DMS 273 treated with DMSO at 0.1 percent for 48 hours (cell line): ENCODE measurements around the gene ANKRD55.
"Not testable (repeated sequence)": the region's sequence is repeated elsewhere in the genome, so short reads cannot be mapped to it uniquely, and the experiment has no call there.

Source experiments
- DNase-seq: peaks from one replicate; lab custom pipeline; 2025; lab: John Stamatoyannopoulos, UW

The ANKRD55 gene

DNA sequence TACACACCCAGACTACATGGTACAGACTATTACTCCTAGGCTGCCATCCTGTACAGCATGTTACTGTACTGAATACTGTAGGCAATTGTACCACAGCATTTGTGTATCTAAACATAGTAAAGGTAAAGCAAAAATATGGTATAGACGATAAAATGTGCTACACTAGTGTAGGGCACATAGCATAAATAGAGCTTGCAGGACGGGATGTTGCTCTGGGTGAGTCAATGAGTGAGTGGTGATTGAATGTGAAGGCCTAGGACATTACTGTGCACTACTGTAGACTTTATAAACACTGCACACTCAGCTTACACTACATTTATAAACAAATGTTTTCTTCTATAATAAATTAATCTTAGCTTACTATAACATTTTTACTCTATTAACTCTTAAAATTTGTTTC lies 25.6 kb downstream of the ANKRD55 start:
- no peak for DNase-seq

DNA sequence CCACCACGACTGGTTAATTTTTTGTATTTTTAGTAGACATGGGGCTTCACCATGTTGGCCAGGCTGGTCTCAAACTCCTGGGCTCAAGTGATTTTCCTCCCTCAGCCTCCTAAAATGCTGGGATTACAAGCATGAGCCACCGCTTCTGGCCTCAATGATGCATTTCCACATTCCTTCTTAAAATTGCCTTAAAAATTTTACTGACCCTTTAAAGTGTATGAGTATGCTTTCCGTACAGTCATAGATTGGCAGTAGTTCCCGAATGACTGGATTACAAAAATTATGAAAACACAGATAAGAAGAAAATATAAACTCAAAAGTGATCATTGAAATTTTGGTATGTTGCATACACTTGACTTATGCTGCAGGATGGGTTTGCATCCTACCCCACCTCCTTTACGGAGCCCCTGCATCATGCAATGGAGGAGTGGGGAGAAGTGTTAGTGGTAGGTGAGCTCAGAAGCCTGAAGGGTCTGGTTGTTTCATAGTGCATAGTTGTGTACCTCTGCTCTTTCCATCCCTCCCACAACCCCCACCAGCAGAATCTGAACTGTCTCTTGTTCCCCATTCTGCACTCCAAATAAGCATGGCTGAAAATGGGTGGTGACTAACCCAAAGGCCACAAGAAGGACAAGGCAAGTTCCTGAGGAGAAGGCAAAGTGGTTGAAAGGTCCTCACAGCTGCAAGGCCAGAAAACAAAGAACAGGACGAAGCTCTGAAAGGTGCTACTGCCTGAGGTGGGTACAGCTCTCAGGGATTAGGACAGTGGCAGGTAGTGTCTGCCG lies 26.8 kb downstream of the ANKRD55 start:
- no peak for DNase-seq

DNA sequence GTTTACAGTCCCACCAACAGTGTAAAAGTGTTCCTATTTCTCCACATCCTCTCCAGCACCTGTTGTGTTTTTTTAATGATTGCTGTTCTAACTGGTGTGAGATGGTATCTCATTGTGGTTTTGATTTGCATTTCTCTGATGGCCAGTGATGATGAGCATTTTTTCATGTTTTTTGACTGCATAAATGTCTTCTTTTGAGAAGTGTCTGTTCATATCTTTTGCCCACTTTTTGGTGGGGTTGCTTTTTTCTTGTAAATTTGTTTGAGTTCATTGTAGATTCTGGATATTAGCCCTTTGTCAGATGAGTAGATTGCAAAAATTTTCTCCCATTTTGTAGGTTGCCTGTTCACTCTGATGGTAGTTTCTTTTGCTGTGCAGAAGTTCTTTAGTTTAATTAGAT lies 29.2 kb downstream of the ANKRD55 start:
- DNase-seq = not testable (repeated sequence)

- no peak for DNase-seq
These were observed 30.6 kb downstream of the ANKRD55 start for GRCh38 chr5:56202483-56202882.

- not testable (repeated sequence) for DNase-seq
These were observed 31.3 kb downstream of the ANKRD55 start for GRCh38 chr5:56201762-56202261.

DNA sequence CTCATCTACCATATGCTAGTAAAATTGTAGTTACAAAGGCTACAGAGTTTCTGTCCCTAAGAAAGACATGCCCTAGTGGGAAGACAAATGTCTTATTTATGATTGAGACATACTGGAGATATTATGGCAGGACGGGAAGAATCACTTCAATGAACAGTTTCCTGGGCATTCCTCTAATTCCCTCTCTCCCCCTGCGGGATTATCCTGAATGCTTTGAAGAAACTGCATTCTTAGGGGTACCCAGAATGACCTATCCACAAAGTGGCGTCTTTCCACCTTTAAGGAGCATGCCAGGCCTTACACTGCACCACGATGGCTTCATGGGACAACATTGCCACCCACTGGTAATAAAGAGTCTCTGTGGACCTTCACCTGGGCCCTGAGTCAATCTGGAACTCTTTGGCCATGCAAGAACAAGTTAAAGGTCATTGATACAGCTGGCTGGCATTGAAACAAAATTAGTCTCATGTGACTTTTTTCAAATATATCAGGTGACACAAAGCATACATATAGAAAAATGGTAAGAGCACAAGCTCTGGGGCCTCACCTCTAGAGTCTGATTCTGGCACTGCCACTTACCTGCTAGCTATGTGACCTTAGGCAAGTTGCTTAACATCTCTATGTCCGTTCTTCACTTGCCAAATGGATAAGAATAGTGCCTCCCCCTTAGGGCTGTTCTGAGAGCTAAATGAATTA lies 32.0 kb downstream of the ANKRD55 start:
- DNase-seq = peak; percentile 6

GRCh38 chr5:56195016-56195415 lies 38.1 kb downstream of the ANKRD55 start:
- DNase-seq = no peak

- no peak for DNase-seq
These were observed 40.9 kb downstream of the ANKRD55 start for GRCh38 chr5:56192246-56192645.

- DNase-seq = no peak
These were observed 41.5 kb downstream of the ANKRD55 start for GRCh38 chr5:56191656-56192055.

- no peak for DNase-seq
These were observed 42.6 kb downstream of the ANKRD55 start for GRCh38 chr5:56190497-56190896.

DNA sequence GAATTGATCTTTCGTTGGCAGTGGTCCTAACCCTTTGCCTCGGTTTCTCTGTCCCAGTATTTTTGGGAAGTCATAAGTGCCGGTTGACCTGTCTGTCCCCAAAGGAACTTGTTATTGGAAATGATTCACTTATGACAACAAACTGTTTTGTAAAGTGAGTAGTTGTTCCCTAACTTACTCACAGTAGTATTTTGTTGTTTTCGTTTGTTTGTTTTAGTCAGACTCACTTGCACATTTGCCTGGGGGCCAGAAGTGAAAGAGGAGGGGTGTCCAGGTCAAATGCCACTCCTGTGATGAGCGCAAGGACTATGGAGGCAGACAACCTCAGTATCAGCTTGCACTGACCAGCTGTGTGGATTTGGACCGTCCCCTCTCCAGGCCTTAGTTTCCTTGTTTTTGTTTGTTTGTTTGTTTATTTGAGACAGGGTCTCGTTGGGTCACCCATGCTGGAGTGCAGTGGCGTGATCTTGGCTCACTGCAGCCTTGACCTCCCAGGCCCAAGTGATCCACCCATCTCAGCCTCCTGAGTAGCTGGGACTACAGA lies 47.3 kb downstream of the ANKRD55 start:
- DNase-seq = no peak

DNA sequence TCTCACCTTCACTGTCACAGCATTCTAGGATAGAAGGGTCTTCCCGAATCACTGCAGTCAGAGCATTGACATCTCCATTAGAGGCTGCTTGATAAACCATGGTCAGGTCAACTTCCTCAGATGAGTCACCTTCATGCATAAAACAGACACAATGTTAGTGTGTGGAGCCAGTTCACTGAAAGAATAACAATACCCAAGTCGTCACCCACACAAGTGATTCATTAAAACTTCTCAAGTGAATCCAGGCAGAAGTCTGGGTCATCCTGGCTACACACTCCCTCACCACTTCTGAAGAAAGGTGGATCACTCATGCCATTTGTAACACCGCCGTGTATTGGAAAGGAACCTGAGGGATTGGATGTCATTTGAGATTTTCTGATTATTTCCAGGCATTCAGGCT lies 49.6 kb downstream of the ANKRD55 start:
- no peak for DNase-seq

- DNase-seq = no peak
These were observed 53.7 kb downstream of the ANKRD55 start for GRCh38 chr5:56179442-56179841.

- no peak for DNase-seq
These were observed 54.3 kb downstream of the ANKRD55 start for GRCh38 chr5:56178823-56179222.

GRCh38 chr5:56176871-56177533 lies 56.1 kb downstream of the ANKRD55 start:
- DNase-seq = no peak

DNA sequence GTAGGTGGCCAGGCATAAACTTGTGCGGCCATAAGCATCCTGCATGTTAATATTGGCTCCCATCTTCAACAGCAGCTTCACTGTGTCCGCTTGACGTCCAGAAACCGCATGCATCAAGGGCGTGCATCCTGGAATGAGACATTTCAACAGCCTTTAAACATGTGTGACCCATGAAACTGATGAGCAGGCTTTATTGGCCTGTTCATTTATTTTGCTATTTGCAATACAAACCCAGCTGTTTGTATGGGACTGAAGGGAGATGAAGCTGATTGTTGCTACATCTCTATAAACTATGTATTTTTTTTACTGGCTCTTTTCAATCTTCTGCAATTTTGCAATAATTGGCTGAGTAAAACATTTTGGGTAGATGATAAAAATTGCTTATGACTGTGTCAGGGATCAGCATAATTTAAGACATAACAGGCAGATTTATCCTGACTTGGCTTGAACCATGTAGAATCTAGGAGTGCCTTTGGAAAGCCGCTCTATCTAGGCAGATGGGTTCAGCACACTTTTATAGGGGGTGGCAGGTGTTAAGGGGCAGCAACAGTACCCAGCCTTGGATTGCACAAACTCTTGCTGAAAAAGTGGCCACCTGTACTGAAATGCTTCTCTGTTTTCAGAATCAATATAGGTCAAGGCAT lies 56.9 kb downstream of the ANKRD55 start:
- DNase-seq = no peak

DNA sequence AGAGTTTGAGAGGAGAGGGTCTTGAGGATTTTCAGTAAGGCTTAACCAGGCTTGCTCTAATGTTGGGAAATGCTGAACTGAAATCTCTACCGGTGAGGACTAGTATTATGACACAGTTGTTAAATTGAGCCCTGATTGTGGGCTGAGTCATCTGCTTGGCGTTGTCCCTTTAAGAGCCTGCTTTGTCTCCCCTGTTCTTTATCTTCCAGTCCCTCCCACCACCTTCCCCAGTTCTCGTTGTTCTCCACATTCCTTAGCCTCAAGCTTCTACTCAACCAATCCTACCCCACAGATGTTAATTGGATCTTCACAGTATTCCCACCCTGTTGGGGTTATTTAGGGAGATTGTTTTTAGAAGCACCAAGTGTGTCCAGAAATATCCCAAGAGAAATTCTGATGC lies 57.6 kb downstream of the ANKRD55 start:
- no peak for DNase-seq

DNA sequence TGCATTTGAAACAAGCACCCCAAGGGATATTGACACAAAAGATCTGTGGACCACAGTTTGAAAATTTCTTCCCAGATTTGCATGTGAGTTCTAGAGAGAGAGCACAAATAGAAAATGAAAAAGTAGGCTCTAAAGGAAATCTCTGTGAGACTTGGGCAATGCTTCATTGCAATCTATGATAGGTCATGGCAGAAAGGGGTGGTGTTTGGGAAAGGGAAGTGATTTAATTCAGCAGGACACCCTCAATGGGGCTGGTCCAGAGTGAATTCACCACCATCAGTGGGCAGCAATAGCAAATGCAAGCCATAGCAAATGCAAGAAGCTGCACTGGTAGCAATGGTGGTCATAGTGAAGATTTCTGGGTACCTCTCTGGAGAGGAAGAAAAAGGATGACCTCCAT lies 58.1 kb downstream of the ANKRD55 start:
- DNase-seq = no peak

DNA sequence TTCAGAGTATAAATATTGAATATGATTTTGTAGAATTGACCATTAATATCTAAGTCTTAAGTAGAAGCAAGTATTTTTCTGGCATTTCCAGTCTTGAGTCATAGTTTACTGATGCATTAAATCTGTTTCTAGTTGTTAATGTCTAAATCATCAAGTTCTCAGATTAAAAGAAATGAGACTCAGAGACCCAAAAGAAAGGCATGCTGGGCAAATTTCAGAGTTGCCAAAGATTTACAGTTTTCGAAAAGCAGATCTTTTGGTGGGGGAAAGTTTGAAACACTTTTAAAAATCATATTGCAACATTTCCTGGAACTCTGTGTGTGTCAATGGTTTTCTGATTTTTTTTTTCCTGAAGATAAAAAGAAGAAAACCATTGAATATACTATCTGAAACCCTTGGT lies 60.9 kb downstream of the ANKRD55 start:
- DNase-seq = no peak

- no peak for DNase-seq
These were observed 62.6 kb downstream of the ANKRD55 start for GRCh38 chr5:56170557-56170956.

GRCh38 chr5:56169949-56170348 lies 63.2 kb downstream of the ANKRD55 start:
- no peak for DNase-seq

DNA sequence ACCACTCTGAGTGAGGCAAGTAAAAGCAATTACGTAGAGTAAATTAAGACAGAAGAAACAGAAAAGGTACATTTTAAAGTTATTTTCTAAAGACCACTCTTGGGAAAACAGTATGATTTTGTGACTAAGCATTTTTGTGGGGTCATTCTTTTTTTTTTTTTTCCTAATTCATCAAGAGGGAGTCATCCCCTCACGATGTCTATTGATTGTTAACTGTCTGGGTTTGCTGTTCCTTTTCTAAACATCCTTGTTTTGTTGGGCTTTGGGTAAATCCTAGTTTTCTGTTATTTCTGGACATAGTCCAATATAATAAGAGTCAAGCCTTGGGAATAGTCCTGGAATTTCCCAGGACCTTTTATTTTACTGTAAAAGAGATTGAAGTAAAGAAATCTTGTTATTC lies 63.8 kb downstream of the ANKRD55 start:
- no peak for DNase-seq
